HUES48 (cell line): ENCODE data around the gene FBXL7.
A peak's percentile ranks its signal among the peaks of the same experiment; 100 is the strongest.

Experiments used
- H3K27ac ChIP-seq: one replicate; pipeline ENCODE4 v1.7.0; 2013; ENCODE audit warnings: low read depth, low read length, inconsistent platforms
- H3K27me3 ChIP-seq: 2 replicates; pipeline ENCODE4 v1.6.1; 2013; ENCODE audit warnings: mild to moderate bottlenecking, low read length; ENCODE audit not compliant: control insufficient read depth, insufficient read depth
- H3K36me3 ChIP-seq: 2 replicates; pipeline ENCODE4 v1.6.1; 2013; ENCODE audit warnings: low read length; ENCODE audit not compliant: control insufficient read depth, insufficient read depth
- H3K4me1 ChIP-seq: 2 replicates; pipeline ENCODE4 v1.6.1; 2013; ENCODE audit warnings: mild to moderate bottlenecking, low read length; ENCODE audit not compliant: control insufficient read depth, insufficient read depth
- H3K4me3 ChIP-seq: 2 replicates; pipeline ENCODE4 v1.5.1; 2013; ENCODE audit warnings: mild to moderate bottlenecking, low read depth, low read length
- H3K9ac ChIP-seq: 2 replicates; pipeline ENCODE4 v1.6.1; 2013; ENCODE audit warnings: mild to moderate bottlenecking, low read depth, low read length, moderate library complexity
- H3K9me3 ChIP-seq: 2 replicates; pipeline ENCODE4 v1.6.1; 2013; ENCODE audit warnings: low read length; ENCODE audit not compliant: control insufficient read depth, insufficient read depth

FBXL7 gene

DNA sequence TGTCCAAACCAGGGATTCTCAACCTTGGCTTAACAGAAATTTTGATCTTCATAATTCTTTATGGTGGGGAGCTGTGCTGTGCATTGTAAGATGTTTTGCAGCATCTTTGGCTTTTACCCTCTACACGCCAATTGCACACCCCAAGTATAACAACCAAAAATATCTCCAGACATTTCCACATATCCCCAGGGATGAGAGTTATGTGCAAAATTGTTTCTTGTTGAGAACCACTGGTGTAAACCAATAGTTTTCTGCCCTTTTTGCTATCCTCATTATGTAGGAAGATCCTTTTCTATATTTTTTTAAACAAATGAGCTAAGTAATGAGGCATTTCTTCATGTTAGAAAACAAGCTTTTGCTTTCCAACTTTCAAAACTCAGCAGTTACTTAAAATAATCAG lies 189.9 kb downstream of the FBXL7 start:
- H3K9me3 ChIP-seq: no peaks in the 10 kb centered on the region
- H3K4me3 ChIP-seq: no peak overlapping the region
- no peaks in the 10 kb centered on the region for H3K36me3 ChIP-seq
- H3K27ac ChIP-seq: no peak overlapping the region
- no peaks in the 10 kb centered on the region for H3K27me3 ChIP-seq
- H3K4me1 ChIP-seq: peaks cover 42% of the 10 kb centered on the region
- no peak overlapping the region for H3K9ac ChIP-seq

DNA sequence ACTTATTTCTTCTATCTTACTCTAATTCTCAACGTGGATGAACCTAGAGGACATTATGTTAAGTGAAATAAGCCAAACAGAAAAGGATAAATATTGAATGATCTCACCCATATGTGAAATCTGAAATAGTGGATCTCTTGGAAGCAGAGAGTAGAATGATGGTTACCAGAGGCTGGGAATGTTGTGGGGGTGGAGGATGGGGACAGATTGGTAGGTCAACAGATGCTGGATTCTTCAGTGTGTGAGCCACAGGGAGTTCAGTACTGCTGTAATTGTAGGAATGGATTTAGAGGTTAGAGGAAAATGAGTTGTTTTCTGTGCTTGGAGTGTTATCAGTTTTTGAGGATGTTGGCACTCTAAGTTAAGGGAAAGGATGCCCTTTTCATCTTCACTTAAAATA lies 190.6 kb downstream of the FBXL7 start:
- Histone ChIP-seq H3K4me1 (peaks cover 46% of the 10 kb centered on the region), H3K36me3 (no peaks in the 10 kb centered on the region), H3K4me3 (no peak overlapping the region), H3K9ac (no peak overlapping the region), H3K27me3 (no peaks in the 10 kb centered on the region), H3K27ac (no peak overlapping the region), H3K9me3 (no peaks in the 10 kb centered on the region)

DNA sequence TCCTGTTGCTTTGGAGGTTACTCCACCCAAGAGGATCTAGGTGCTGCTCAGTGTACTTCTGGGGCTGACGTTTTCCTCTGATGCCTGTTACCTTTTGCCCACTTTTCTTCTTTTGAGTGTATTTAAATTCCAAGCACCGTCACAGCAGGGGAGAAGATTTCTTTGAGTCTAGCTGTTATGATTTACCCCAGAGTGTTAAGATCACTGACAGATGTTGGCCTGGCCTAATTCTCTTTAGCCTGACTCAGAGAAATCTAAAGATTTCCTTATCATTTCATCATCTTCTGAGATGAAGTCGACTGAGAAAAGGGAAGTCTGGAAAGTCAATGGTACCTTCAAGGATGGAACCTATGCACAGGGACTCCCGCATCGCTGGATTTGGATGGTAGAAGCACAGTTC lies 191.5 kb downstream of the FBXL7 start:
- Histone ChIP-seq H3K4me1 (peaks cover 39% of the 10 kb centered on the region), H3K9me3 (no peaks in the 10 kb centered on the region), H3K27ac (no peak overlapping the region), H3K36me3 (no peaks in the 10 kb centered on the region), H3K9ac (no peak overlapping the region), H3K27me3 (no peaks in the 10 kb centered on the region), H3K4me3 (no peak overlapping the region)

DNA sequence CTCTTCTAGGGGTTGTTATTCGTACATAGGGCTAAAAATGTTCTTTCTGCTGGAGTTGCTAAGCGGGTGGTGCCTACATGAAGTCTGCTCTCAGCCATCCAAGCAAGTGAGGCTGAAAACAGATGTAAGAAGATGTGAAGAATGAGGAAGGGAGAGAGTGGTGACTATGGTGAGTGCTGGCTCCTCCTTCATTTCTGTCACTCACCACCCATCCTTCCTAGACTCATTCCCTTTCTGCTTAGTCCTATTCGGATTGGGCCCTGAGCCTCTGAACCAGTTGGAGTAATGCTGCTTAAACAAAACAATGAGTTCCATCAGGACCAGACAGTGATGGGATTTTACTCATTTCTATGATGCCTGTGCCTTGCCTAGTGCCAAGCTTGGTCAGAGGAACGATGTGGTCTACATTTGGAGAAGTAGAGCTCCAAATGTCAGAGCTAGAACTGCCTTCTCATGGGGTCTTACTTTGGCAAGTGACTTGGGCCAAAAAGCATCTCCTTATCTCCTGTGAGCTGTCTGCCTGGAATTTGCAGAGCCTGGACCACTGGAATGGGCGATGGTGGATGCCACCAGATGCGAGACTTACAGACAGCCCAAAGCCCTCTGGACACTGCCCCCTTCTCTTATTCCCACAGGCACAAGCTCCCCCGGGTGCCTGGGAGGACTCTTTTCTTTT lies 192.9 kb downstream of the FBXL7 start:
- H3K36me3 ChIP-seq: no peaks in the 10 kb centered on the region
- H3K9me3 ChIP-seq: no peaks in the 10 kb centered on the region
- no peak overlapping the region for H3K27ac ChIP-seq
- H3K4me1 ChIP-seq: peaks cover 26% of the 10 kb centered on the region
- H3K4me3 ChIP-seq: no peak overlapping the region
- H3K9ac ChIP-seq: no peak overlapping the region
- H3K27me3 ChIP-seq: no peaks in the 10 kb centered on the region

DNA sequence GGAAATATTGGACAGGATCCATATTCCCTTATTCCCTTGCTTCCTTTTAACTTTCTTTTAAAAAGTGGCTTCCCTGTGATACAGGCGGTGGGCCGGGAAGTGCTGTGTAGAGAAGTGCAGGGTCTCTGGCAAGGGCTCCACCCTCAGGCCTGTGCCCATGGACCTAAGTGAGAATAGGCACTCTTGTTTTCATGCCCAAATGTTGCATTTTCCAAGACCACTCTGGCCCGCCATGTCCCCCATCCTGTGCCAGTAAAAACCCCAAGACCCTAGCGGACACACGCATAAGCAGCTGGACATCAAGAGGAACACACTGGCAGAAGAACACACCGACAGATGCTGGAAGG lies 193.4 kb downstream of the FBXL7 start:
- Histone ChIP-seq H3K36me3 (no peaks in the 10 kb centered on the region), H3K4me3 (no peak overlapping the region), H3K4me1 (peaks cover 26% of the 10 kb centered on the region), H3K9ac (no peak overlapping the region), H3K27me3 (no peaks in the 10 kb centered on the region), H3K9me3 (no peaks in the 10 kb centered on the region), H3K27ac (no peak overlapping the region)

DNA sequence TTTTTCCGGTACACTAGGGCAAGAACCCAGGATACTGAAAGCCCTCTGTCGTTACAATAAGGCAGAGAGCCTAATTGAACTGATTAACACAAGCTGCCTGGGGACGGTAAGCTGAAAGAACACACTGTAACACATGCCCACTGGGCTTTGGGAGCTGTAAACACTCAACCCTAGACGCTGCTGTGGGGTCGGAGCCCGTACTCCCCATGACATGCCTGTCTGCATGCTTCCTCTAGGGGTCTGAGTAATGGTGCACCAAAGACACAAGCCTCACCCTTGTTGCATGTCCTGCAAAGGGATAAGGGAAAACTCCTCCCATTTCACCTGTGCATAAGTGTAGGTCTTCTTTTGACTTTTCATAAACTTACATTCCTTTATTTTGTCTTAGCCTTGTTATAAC lies 194.0 kb downstream of the FBXL7 start:
- H3K4me3 ChIP-seq: no peak overlapping the region
- H3K27me3 ChIP-seq: no peaks in the 10 kb centered on the region
- H3K27ac ChIP-seq: no peak overlapping the region
- no peaks in the 10 kb centered on the region for H3K9me3 ChIP-seq
- H3K4me1 ChIP-seq: peaks cover 26% of the 10 kb centered on the region
- H3K36me3 ChIP-seq: no peaks in the 10 kb centered on the region
- H3K9ac ChIP-seq: no peak overlapping the region

DNA sequence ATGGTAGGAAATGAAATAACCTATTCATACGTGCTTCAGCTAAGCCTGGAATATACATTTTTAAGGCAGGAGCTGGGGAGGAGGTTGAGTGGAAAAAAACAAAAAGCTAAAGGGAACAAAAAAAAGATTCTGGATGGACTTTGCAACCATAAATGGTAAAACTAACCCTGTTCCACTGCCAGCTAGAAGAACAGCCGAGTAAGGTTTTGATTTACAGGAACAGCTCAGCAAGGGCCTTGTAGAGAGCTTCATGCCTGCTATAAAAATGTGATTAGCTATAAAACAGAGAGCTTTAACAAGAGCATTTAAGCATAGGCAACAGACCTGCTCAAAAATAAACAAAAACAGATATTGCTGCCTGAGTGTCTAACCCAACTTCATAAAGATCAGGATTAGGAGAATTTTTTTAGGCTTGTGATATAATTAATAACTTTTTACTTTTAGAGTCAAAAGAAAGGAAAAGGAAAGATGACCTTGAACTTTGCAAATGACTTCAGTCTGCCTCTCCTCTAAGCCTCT lies 194.8 kb downstream of the FBXL7 start:
- H3K4me3 ChIP-seq: no peak overlapping the region
- H3K27me3 ChIP-seq: no peaks in the 10 kb centered on the region
- no peaks in the 10 kb centered on the region for H3K9me3 ChIP-seq
- H3K4me1 ChIP-seq: peaks cover 26% of the 10 kb centered on the region
- H3K36me3 ChIP-seq: no peaks in the 10 kb centered on the region
- no peak overlapping the region for H3K27ac ChIP-seq
- no peak overlapping the region for H3K9ac ChIP-seq

DNA sequence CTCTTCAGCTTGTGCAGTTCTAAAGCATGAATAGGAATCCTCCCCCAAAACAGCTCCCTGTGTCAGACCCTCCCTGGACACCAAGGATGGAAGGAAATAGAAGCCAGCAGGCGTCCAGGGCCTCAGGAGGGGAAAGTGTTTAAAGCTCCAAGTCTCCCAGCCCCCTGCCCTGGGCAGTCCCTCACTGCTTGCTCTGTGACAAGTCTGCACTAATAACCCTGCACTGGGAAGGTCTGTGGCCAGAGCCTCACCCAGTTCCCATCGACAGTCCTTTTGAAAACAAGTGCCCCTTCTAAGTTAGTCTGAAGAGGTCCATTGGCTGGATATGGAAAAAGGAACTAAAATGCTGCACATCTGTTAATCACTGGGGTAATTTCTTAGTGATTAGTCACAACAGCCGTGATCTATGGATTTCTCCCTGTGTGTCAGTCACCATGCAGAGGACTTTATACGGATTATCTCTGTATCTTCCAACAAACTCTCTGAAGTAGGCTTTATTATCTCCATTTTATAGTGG lies 195.3 kb downstream of the FBXL7 start:
- Histone ChIP-seq H3K27ac (no peak overlapping the region), H3K9me3 (no peaks in the 10 kb centered on the region), H3K27me3 (no peaks in the 10 kb centered on the region), H3K9ac (no peak overlapping the region), H3K36me3 (no peaks in the 10 kb centered on the region), H3K4me1 (peaks cover 26% of the 10 kb centered on the region), H3K4me3 (no peak overlapping the region)

DNA sequence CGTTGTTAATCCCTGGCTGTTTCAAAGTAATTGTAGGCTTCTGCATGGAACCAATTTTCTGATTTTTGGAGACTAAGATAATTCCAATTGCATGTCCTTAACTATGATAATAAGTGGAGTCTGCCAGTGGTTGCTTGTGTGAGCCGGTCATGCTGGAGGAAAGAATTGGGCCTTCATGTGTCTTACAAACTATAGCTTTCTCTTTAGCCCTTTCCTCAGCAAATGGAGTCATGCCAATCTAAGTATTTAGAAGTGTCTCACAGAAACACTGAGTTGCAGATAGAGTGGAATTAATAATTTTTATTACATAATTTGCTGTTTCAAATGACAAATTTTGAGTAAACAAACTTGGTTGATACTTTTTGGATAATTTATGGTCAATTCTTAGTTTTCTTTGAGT lies 200.4 kb downstream of the FBXL7 start:
- peaks cover 27% of the 10 kb centered on the region for H3K4me1 ChIP-seq
- H3K27ac ChIP-seq: no peak overlapping the region
- H3K27me3 ChIP-seq: no peaks in the 10 kb centered on the region
- no peak overlapping the region for H3K9ac ChIP-seq
- no peaks in the 10 kb centered on the region for H3K36me3 ChIP-seq
- no peaks in the 10 kb centered on the region for H3K9me3 ChIP-seq
- H3K4me3 ChIP-seq: no peak overlapping the region

DNA sequence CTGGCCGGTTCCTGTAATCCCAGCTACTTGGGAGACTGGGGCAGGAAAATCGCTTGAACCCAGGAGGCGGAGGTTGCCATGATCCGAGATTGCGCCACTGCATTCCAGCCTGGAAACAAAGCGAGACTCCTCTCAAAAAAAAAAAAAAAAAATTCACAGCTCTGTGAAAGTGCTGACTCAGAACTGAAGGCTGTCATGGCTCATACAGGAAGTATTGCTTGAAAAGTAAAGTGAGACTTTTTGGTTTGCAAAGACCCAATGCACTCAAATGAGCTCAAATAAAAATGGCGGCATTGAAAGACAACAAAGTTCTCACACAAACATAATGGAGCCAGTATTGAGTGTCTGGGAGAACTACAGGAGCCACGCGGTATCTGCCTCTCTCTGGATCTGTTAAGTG lies 202.1 kb downstream of the FBXL7 start:
- H3K9me3 ChIP-seq: no peaks in the 10 kb centered on the region
- no peaks in the 10 kb centered on the region for H3K36me3 ChIP-seq
- H3K4me1 ChIP-seq: peaks cover 27% of the 10 kb centered on the region
- H3K27me3 ChIP-seq: no peaks in the 10 kb centered on the region
- H3K9ac ChIP-seq: peak overlapping the region; percentile 30; the same call in 1 of the 2 replicates
- peak overlapping the region; percentile 65 for H3K27ac ChIP-seq
- H3K4me3 ChIP-seq: no peak overlapping the region

DNA sequence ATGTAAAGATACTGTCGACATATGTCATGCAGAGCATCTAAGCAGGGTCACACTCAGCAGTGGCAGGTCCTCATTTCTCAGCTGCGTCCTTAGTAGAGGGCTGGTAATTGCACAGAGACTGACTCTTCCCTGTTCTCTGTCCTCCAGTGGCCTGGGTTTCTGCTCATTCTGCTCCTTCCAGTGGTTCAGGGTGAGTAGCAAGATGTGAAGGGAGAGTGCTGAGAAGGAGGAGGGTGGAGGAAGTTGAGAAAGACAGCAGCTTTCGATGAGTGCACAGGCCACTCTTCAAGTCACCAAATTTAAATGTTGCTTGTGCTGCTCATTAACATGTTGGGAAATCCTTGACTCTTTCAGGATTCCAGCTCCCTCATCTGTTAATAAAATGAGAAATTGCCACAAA lies 203.9 kb downstream of the FBXL7 start:
- H3K27me3 ChIP-seq: no peaks in the 10 kb centered on the region
- peaks cover 27% of the 10 kb centered on the region for H3K4me1 ChIP-seq
- H3K9ac ChIP-seq: no peak overlapping the region
- H3K4me3 ChIP-seq: no peak overlapping the region
- H3K9me3 ChIP-seq: no peaks in the 10 kb centered on the region
- H3K27ac ChIP-seq: peak overlapping the region; percentile 32
- H3K36me3 ChIP-seq: no peaks in the 10 kb centered on the region
